WTC11 (cell line): ENCODE measurements around the gene MBOAT2. TPM values are rescaled to one million over a fixed set of nuclear protein-coding genes. Genes with fewer than 3 reads are reported as not detected.

Experiments
- ATAC-seq: fragments of 200-7000 bp; cut with Tn5 transposase; 2 replicates; pipeline ENCODE4 v1.10.0; 2021; ENCODE audit warnings: mild to moderate bottlenecking, moderate library complexity
- CTCF ChIA-PET: fragments of 300-600 bp; sonication (Branson Sonifier 250); formaldehyde crosslinking; loops from one replicate; lab custom pipeline; 2021; ENCODE audit warnings: antibody characterized with exemption; lab: Charles Lee
- POLR2A ChIA-PET: fragments of 350-600 bp; sonication (Branson Sonifier 250); formaldehyde crosslinking; loops from one replicate; lab custom pipeline; 2021; ENCODE audit warnings: antibody characterized with exemption; lab: Charles Lee
- DNase-seq: peaks from one replicate; pipeline ENCODE4 v3.0.0; 2021; ENCODE audit warnings: low spot score
- H3K27ac Mint-ChIP-seq: 2 replicates; pipeline ENCODE4 v1.8.0; 2021; ENCODE audit warnings: mixed read lengths
- H3K27me3 Mint-ChIP-seq: 2 replicates; pipeline ENCODE4 v1.8.0; 2021; ENCODE audit warnings: low read depth, mild to moderate bottlenecking, moderate library complexity, mixed read lengths
- H3K36me3 Mint-ChIP-seq: 2 replicates; pipeline ENCODE4 v1.8.0; 2021; ENCODE audit warnings: mixed read lengths
- H3K4me1 Mint-ChIP-seq: 2 replicates; pipeline ENCODE4 v1.8.0; 2022; ENCODE audit warnings: mixed read lengths
- H3K4me3 Mint-ChIP-seq: 2 replicates; pipeline ENCODE4 v1.8.0; 2021; ENCODE audit warnings: mild to moderate bottlenecking, moderate library complexity, mixed read lengths
- H3K9me3 Mint-ChIP-seq: 2 replicates; pipeline ENCODE4 v1.8.0; 2021; ENCODE audit warnings: mixed read lengths
- ATF1 ChIP-seq: sonication (generic); formaldehyde crosslinking; IDR thresholded peaks from 2 replicates; pipeline ENCODE4 v1.8.1; 2023; ENCODE audit warnings: mild to moderate bottlenecking, moderate library complexity, missing genetic modification reagents
- FOXK1 ChIP-seq: sonication (generic); formaldehyde crosslinking; IDR thresholded peaks from 2 replicates; pipeline ENCODE4 v1.8.0; 2022; ENCODE audit warnings: mild to moderate bottlenecking, moderate library complexity, missing genetic modification reagents
- GRHL2 ChIP-seq: fragments of 250-450 bp; sonication (Bioruptor Pico); IDR thresholded peaks from 2 replicates; pipeline ENCODE4 v1.8.0; 2022; ENCODE audit warnings: mild to moderate bottlenecking, moderate library complexity; ENCODE audit not compliant: insufficient replicate concordance, severe bottlenecking
- NFYB ChIP-seq: sonication (generic); formaldehyde crosslinking; conservative IDR thresholded peaks from 2 replicates; pipeline ENCODE4 v1.8.0; 2022; ENCODE audit warnings: low read depth, missing genetic modification reagents
- SOX15 ChIP-seq: fragments of 250-450 bp; sonication (Bioruptor Pico); IDR thresholded peaks from 2 replicates; pipeline ENCODE4 v1.9.0; 2021; ENCODE audit warnings: mild to moderate bottlenecking
- ZNF263 ChIP-seq: sonication (generic); formaldehyde crosslinking; IDR thresholded peaks from 2 replicates; pipeline ENCODE4 v1.8.1; 2022; ENCODE audit warnings: low read depth, mild to moderate bottlenecking, moderate library complexity, missing genetic modification reagents
- ZNF396 ChIP-seq: fragments of 250-450 bp; sonication (Bioruptor Pico); IDR thresholded peaks from 2 replicates; pipeline ENCODE4 v1.8.0; 2021; ENCODE audit warnings: mild to moderate bottlenecking, moderate library complexity, borderline replicate concordance
- total RNA-seq: library from RNA; stranded (reverse); gene quantifications from 3 replicates; pipeline ENCODE4 v1.2.3, GENCODE V29; 2021
- TF ChIP-seq, protein P1 (sequence below): fragments of 250-450 bp; sonication (Bioruptor Pico); IDR thresholded peaks from 2 replicates; pipeline ENCODE4 v2.1.2; 2022; ENCODE audit warnings: mild to moderate bottlenecking, moderate library complexity
- TF ChIP-seq, protein P2 (sequence below): sonication (generic); formaldehyde crosslinking; IDR thresholded peaks from 2 replicates; pipeline ENCODE4 v1.8.0; 2022; ENCODE audit warnings: missing genetic modification reagents
- TF ChIP-seq, protein P3 (sequence below): fragments of 200-600 bp; IDR thresholded peaks from 2 replicates; pipeline ENCODE4 v1.8.0; 2022; ENCODE audit warnings: antibody characterized with exemption
- TF ChIP-seq, protein P4 (sequence below): sonication (generic); formaldehyde crosslinking; IDR thresholded peaks from 2 replicates; pipeline ENCODE4 v1.8.1; 2023; ENCODE audit warnings: mild to moderate bottlenecking, missing genetic modification reagents
- TF ChIP-seq, protein P5 (sequence below): sonication (generic); formaldehyde crosslinking; IDR thresholded peaks from 2 replicates; pipeline ENCODE4 v1.8.0; 2022; ENCODE audit warnings: mild to moderate bottlenecking, missing genetic modification reagents
- TF ChIP-seq, protein P6 (sequence below): sonication (generic); formaldehyde crosslinking; IDR thresholded peaks from 2 replicates; pipeline ENCODE4 v1.8.1; 2022; ENCODE audit warnings: missing genetic modification reagents, borderline replicate concordance
- TF ChIP-seq, protein P7 (sequence below): sonication (generic); formaldehyde crosslinking; conservative IDR thresholded peaks from 2 replicates; pipeline ENCODE4 v1.8.1; 2023; ENCODE audit warnings: mild to moderate bottlenecking, low read depth, missing genetic modification reagents, moderate library complexity

MBOAT2 gene
- total RNA-seq, 1 experiment from 2014 or later, result 24.7 TPM

DNA sequence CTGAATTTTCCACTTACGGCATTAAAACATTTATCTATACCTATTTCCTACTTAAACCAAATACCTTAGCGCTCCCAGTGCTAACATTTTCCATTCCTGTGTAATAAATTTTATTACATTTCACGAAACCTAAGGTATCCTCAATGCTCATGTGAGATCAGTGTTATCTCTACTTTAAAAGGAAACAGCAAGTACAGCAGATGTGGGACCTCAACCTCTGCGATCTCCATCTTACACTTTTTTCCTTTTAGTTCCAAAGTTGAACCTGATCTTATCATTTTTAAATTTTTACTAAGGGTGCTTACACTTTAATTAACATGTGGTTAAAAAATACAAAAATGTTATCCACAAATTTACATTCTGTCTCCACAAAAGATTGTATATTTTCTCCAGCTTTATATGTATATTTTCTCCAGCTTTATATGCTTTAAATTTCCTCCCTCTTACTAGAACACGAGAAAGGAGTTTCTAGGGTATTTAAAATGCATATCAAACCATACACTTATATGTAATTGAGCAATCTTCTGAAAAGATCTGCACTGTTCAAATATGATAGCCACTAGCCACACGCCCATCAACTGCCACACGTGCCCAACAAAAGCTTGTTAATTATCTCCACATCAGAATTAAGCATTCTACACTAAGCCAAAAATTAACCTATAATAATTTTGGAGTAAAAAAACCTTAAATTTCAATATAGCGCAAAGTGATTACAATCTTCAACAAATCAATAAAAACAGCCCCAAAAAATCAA lies 38.1 kb downstream of the MBOAT2 start:
- Mint-ChIP-seq H3K36me3 (peaks cover 3% of the 10 kb centered on the region; the same call in 1 of the 2 replicates), H3K27me3 (no peaks in the 10 kb centered on the region), H3K9me3 (peaks cover 11% of the 10 kb centered on the region), H3K27ac (no peak overlapping the region), H3K4me1 (no peaks in the 10 kb centered on the region), H3K4me3 (no peak overlapping the region)
- TF ChIP-seq ATF1 (CRISPR knock-in tag), result no peak
- TF ChIP-seq, protein P1, sequence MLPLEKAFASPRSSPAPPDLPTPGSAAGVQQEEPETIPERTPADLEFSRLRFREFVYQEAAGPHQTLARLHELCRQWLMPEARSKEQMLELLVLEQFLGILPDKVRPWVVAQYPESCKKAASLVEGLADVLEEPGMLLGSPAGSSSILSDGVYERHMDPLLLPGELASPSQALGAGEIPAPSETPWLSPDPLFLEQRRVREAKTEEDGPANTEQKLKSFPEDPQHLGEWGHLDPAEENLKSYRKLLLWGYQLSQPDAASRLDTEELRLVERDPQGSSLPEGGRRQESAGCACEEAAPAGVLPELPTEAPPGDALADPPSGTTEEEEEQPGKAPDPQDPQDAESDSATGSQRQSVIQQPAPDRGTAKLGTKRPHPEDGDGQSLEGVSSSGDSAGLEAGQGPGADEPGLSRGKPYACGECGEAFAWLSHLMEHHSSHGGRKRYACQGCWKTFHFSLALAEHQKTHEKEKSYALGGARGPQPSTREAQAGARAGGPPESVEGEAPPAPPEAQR, result no peak
- TF ChIP-seq, protein P2, sequence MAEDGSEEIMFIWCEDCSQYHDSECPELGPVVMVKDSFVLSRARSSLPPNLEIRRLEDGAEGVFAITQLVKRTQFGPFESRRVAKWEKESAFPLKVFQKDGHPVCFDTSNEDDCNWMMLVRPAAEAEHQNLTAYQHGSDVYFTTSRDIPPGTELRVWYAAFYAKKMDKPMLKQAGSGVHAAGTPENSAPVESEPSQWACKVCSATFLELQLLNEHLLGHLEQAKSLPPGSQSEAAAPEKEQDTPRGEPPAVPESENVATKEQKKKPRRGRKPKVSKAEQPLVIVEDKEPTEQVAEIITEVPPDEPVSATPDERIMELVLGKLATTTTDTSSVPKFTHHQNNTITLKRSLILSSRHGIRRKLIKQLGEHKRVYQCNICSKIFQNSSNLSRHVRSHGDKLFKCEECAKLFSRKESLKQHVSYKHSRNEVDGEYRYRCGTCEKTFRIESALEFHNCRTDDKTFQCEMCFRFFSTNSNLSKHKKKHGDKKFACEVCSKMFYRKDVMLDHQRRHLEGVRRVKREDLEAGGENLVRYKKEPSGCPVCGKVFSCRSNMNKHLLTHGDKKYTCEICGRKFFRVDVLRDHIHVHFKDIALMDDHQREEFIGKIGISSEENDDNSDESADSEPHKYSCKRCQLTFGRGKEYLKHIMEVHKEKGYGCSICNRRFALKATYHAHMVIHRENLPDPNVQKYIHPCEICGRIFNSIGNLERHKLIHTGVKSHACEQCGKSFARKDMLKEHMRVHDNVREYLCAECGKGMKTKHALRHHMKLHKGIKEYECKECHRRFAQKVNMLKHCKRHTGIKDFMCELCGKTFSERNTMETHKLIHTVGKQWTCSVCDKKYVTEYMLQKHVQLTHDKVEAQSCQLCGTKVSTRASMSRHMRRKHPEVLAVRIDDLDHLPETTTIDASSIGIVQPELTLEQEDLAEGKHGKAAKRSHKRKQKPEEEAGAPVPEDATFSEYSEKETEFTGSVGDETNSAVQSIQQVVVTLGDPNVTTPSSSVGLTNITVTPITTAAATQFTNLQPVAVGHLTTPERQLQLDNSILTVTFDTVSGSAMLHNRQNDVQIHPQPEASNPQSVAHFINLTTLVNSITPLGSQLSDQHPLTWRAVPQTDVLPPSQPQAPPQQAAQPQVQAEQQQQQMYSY (CRISPR knock-in tag), result no peak
- no peak for TF ChIP-seq ZNF396
- TF ChIP-seq, protein P3, sequence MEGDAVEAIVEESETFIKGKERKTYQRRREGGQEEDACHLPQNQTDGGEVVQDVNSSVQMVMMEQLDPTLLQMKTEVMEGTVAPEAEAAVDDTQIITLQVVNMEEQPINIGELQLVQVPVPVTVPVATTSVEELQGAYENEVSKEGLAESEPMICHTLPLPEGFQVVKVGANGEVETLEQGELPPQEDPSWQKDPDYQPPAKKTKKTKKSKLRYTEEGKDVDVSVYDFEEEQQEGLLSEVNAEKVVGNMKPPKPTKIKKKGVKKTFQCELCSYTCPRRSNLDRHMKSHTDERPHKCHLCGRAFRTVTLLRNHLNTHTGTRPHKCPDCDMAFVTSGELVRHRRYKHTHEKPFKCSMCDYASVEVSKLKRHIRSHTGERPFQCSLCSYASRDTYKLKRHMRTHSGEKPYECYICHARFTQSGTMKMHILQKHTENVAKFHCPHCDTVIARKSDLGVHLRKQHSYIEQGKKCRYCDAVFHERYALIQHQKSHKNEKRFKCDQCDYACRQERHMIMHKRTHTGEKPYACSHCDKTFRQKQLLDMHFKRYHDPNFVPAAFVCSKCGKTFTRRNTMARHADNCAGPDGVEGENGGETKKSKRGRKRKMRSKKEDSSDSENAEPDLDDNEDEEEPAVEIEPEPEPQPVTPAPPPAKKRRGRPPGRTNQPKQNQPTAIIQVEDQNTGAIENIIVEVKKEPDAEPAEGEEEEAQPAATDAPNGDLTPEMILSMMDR, result no peak
- no peak for TF ChIP-seq GRHL2
- TF ChIP-seq SOX15, result no peak
- TF ChIP-seq, protein P4, sequence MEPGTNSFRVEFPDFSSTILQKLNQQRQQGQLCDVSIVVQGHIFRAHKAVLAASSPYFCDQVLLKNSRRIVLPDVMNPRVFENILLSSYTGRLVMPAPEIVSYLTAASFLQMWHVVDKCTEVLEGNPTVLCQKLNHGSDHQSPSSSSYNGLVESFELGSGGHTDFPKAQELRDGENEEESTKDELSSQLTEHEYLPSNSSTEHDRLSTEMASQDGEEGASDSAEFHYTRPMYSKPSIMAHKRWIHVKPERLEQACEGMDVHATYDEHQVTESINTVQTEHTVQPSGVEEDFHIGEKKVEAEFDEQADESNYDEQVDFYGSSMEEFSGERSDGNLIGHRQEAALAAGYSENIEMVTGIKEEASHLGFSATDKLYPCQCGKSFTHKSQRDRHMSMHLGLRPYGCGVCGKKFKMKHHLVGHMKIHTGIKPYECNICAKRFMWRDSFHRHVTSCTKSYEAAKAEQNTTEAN (CRISPR knock-in tag), result no peak
- POLR2A ChIA-PET, result interaction anchor here (0.6 kb wide), 1 partner anchor 172 kb away, joined by 3 read pairs; no protein-coding TSS in a partner anchor
- no peak for DNase-seq
- CTCF ChIA-PET, result no interaction called here
- ATAC-seq, result no peak

DNA sequence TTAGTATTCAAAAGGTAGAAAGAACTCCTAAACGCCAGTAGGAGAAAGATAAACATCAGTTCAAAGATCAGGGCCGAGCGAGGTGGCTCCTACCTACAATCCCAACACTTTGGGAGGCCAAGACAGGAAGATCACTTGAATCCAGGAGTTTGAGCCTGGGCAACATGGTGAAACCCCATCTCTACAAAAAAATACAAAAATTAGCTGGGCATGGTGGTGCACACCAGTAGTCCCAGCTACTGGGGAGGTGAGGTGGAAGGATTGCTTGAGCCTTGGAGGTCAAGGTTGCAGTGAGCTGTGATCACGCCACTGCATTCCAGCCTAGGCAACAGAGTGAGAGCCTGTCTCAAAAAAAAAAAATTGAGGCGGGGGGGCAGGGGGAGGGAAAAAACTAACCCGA lies 40.6 kb downstream of the MBOAT2 start:
- CTCF ChIA-PET, result no interaction called here
- ATAC-seq, result no peak
- no peak overlapping the region for H3K27ac Mint-ChIP-seq
- 0 out of 2 replicates have a peak, but pooled peaks cover 5% of the 10 kb centered on the region for H3K9me3 Mint-ChIP-seq
- TF ChIP-seq NFYB (no peak), FOXK1 (CRISPR knock-in tag) (no peak), ZNF263 (CRISPR knock-in tag) (no peak)
- TF ChIP-seq, protein P5, sequence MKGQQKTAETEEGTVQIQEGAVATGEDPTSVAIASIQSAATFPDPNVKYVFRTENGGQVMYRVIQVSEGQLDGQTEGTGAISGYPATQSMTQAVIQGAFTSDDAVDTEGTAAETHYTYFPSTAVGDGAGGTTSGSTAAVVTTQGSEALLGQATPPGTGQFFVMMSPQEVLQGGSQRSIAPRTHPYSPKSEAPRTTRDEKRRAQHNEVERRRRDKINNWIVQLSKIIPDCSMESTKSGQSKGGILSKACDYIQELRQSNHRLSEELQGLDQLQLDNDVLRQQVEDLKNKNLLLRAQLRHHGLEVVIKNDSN, result no peak
- TF ChIP-seq, protein P6, sequence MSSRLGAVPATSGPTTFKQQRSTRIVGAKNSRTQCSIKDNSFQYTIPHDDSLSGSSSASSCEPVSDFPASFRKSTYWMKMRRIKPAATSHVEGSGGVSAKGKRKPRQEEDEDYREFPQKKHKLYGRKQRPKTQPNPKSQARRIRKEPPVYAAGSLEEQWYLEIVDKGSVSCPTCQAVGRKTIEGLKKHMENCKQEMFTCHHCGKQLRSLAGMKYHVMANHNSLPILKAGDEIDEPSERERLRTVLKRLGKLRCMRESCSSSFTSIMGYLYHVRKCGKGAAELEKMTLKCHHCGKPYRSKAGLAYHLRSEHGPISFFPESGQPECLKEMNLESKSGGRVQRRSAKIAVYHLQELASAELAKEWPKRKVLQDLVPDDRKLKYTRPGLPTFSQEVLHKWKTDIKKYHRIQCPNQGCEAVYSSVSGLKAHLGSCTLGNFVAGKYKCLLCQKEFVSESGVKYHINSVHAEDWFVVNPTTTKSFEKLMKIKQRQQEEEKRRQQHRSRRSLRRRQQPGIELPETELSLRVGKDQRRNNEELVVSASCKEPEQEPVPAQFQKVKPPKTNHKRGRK (CRISPR knock-in tag), result no peak
- TF ChIP-seq, protein P7, sequence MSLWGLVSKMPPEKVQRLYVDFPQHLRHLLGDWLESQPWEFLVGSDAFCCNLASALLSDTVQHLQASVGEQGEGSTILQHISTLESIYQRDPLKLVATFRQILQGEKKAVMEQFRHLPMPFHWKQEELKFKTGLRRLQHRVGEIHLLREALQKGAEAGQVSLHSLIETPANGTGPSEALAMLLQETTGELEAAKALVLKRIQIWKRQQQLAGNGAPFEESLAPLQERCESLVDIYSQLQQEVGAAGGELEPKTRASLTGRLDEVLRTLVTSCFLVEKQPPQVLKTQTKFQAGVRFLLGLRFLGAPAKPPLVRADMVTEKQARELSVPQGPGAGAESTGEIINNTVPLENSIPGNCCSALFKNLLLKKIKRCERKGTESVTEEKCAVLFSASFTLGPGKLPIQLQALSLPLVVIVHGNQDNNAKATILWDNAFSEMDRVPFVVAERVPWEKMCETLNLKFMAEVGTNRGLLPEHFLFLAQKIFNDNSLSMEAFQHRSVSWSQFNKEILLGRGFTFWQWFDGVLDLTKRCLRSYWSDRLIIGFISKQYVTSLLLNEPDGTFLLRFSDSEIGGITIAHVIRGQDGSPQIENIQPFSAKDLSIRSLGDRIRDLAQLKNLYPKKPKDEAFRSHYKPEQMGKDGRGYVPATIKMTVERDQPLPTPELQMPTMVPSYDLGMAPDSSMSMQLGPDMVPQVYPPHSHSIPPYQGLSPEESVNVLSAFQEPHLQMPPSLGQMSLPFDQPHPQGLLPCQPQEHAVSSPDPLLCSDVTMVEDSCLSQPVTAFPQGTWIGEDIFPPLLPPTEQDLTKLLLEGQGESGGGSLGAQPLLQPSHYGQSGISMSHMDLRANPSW (CRISPR knock-in tag), result no peak
- H3K4me3 Mint-ChIP-seq, result no peak overlapping the region
- POLR2A ChIA-PET, result no interaction called here
- H3K36me3 Mint-ChIP-seq, result no peaks in the 10 kb centered on the region
- no peak for DNase-seq
- peaks cover 10% of the 10 kb centered on the region for H3K4me1 Mint-ChIP-seq
- no peaks in the 10 kb centered on the region for H3K27me3 Mint-ChIP-seq
